KOPT-K1 (cell line): ENCODE measurements around the gene PPAT.
"Not testable (repeated sequence)": the region's sequence is repeated elsewhere in the genome, so short reads cannot be mapped to it uniquely, and the experiment has no call there.

Source experiments
- H3K27ac ChIP-seq: fragments of 200-600 bp; sonication (generic); 2 replicates; pipeline ENCODE4 v1.5.1; 2016; ENCODE audit warnings: antibody characterized with exemption, mild to moderate bottlenecking, low read depth, low read length; ENCODE audit not compliant: poor library complexity, severe bottlenecking
- H3K36me3 ChIP-seq: fragments of 200-600 bp; sonication (generic); 2 replicates; pipeline ENCODE4 v1.5.1; 2017; ENCODE audit warnings: antibody characterized with exemption, mild to moderate bottlenecking, low read length, moderate library complexity; ENCODE audit not compliant: insufficient read depth
- H3K9me3 ChIP-seq: fragments of 200-600 bp; sonication (generic); 2 replicates; pipeline ENCODE4 v1.5.1; 2017; ENCODE audit warnings: antibody characterized with exemption, low read length, mild to moderate bottlenecking; ENCODE audit not compliant: insufficient read depth, poor library complexity, severe bottlenecking

The PPAT gene

DNA sequence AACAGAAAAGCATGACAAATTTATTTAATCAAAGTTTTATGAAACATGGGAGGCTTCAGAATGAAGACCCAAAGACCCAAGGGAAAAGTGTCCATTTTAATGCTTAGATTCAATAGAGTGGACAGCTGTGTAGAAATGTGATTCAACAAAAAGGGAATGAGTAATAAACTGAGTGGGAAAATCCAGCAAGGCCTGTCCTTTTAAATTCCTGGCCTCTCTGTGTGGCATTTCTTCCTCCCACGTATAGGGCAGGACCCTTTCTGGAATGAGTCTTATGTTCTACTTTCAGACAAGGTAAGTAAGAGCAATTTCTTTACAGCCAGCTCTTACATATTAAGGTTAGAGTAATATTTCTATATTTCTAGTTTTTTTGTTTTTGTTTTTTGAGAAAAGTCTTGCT is 62.6 kb downstream of the PPAT start:
- Histone ChIP-seq H3K36me3 (peaks cover 24% of the 10 kb centered on the region), H3K27ac (no peak overlapping the region), H3K9me3 (no peaks in the 10 kb centered on the region)

DNA sequence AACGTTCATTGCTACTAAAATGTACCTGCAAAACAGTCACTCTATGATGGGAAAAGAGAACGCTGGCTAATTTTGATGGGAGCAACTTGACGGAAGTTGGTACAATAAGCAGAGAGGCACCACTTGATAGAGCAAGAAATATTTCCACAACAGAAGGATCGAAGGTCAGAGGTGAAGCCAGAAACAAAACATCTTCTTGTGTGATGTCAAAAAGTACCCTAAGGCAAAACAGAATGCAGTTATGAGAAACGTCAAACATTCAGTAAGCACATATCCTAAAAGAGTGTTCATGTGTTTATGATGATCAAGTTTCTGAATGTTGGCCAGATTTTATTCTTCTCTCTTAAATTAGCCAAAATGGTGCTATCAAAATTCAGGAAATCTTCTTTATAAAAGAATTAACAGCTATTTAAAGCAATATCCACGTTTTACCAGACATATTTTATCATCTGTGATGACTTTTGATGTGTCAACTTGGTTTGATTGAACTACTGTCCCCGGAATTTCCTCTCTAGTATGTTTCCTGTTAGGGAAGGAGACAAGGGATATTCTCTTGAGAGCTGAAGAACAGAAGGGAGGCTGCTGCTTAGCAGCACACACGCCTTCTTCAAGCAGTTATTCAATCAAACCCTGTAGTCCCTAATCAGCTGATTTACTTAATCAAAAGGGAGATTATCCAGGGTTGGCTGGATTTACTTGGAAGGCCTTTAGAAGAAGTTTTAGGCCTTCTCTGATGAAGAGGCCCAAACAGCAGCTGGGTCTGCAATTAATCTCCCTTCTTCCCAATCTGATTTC is 63.8 kb downstream of the PPAT start:
- Histone ChIP-seq H3K36me3 (peaks cover 24% of the 10 kb centered on the region), H3K9me3 (no peaks in the 10 kb centered on the region), H3K27ac (no peak overlapping the region)

DNA sequence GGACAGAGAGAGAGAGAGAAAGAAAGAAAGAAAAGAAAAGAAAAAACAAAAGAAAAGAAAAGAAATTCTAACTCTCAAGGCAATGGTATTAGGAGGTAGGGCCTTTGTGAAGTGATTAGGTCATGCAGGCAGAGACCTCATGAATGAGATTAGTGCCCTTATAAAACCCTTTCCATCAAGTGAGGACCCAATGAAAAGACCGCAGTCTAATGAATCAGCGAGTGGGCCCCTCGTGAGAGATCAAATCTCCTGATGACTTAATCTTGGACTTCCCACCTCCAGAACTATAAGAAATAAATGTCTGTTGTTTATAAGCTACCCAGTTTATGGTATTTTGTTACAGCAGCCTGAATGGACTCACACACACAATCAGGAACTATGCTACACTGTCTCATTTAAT is 65.0 kb downstream of the PPAT start:
- peaks cover 24% of the 10 kb centered on the region for H3K36me3 ChIP-seq

DNA sequence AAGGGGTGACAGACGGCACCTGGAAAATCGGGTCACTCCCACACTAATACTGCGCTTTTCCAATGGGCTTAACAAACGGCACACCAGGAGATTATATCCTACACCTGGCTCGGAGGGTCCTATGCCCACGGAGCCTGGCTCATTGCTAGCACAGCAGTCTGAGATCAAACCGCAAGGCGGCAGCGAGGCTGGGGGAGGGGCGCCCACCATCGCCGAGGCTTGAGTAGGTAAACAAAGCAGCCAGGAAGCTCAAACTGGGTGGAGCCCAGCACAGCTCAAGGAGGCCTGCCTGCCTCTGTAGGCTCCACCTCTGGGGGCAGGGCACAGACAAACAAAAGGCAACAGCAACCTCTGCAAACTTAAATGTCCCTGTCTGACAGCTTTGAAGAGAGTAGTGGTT is 72.4 kb downstream of the PPAT start:
- H3K36me3 ChIP-seq, H3K27ac ChIP-seq: not testable (repeated sequence)
- peaks cover 11% of the 10 kb centered on the region for H3K9me3 ChIP-seq

More for the DNA sequence above, 65.0 kb downstream of the PPAT start:
- Histone ChIP-seq H3K9me3 (no peaks in the 10 kb centered on the region), H3K27ac (no peak overlapping the region)

DNA sequence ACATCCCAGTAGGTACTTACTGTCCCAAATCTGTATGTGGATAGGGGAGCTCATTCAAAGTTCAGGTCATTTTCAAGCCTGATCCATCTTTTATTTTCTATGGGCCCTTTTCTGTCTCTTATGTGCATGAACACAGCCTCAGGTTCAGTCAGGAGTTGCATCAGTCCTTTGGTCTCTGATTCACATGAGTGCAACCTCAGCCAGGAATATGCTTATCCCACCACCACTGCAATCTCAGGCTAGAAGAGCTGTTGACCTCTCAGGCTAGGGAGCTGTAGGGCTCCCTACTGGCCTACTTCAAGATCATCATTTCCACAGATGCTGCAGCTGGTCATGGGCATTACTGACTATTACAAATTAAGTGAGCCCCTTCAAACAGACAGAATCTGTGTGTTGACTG is 75.3 kb downstream of the PPAT start:
- Histone ChIP-seq H3K27ac (no peak overlapping the region), H3K36me3 (no peaks in the 10 kb centered on the region), H3K9me3 (peaks cover 11% of the 10 kb centered on the region)

DNA sequence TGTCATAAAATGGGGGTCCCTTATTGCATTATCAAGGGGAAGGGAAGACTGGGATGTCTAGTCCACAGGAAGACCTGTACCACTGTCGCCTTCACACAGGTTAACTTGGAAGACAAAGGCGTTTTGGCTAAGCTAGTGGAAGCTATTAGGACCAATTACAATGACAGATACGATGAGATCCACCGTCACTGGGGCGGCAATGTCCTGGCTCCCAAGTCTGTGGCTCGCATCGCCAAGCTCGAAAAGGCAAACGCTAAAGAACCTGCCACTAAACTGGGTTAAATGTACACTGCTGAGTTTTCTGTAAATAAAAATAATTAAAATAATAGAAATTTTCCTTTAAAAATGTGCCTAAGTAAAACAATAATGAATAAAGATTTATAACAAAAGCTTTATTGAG is 78.8 kb downstream of the PPAT start:
- no peak overlapping the region for H3K27ac ChIP-seq

DNA sequence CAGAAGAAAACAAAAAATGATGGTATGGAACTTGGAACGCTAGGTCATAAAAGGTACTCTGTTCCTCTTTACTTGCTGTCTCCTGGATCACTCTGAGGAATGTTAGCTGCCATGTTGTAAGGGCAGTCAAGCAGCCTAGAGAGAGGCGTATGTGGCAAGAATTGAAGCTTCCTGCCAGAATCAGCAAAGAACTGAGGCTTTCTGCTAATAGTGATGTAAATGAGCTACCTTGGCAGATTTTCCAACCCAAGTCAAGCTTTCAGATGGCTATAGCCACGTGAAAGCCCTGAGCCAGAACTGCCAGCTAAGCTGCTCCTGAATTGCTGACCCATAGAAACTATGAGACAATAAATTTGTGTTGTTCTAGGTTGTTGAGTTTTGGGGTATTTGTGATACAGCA is 86.8 kb downstream of the PPAT start:
- H3K9me3 ChIP-seq = no peaks in the 10 kb centered on the region
- 0 out of 2 replicates have a peak, but pooled peaks cover 11% of the 10 kb centered on the region for H3K36me3 ChIP-seq
- H3K27ac ChIP-seq = no peak overlapping the region

More for the DNA sequence above, 78.8 kb downstream of the PPAT start:
- Histone ChIP-seq H3K36me3 (no peaks in the 10 kb centered on the region), H3K9me3 (no peaks in the 10 kb centered on the region)

DNA sequence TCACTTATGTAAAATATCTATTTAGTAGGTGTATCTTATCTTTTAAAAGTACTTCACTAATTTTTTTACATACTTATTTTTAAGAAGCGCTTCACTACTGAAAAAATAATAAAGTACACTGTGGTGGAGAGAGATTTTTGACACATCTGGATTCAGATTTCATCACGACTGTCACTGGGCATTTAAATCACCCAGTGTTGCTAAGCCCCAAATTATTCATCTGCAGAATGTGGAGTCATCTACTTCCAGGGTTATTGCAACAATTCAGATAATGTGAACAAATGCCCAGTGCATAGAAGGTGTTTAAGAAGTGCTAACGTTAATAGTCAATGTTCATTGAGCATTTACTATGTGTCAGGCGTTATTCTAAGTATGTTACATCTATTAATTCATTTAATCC is 90.0 kb downstream of the PPAT start:
- Histone ChIP-seq H3K36me3 (0 out of 2 replicates have a peak, but pooled peaks cover 11% of the 10 kb centered on the region), H3K27ac (no peak overlapping the region)

More for the DNA sequence above, 90.0 kb downstream of the PPAT start:
- H3K9me3 ChIP-seq = no peaks in the 10 kb centered on the region
